Activated naive CD8-positive, alpha-beta T cell treated with anti-CD3 and anti-CD28 coated beads, Interleukin-2, amount 50 U/mL, for 24 hours (primary cell): ENCODE measurements around the gene B4GALNT3.

Experiments
- ATAC-seq: fragments of 150-1000 bp; cut with Tn5 transposase; one replicate; pipeline ENCODE4 v1.10.0; 2021
- DNase-seq: peaks from one replicate; pipeline ENCODE4 v3.0.0; 2021
- H3K27ac Mint-ChIP-seq: one replicate; pipeline ENCODE4 v1.8.0; 2021; ENCODE audit warnings: mild to moderate bottlenecking, mixed read lengths
- H3K27me3 Mint-ChIP-seq: one replicate; pipeline ENCODE4 v1.8.0; 2021; ENCODE audit warnings: mixed read lengths
- H3K36me3 Mint-ChIP-seq: one replicate; pipeline ENCODE4 v1.8.0; 2021; ENCODE audit warnings: low read depth, mixed read lengths
- H3K4me1 Mint-ChIP-seq: one replicate; pipeline ENCODE4 v1.8.0; 2021; ENCODE audit warnings: mixed read lengths
- H3K4me3 Mint-ChIP-seq: one replicate; pipeline ENCODE4 v1.8.0; 2021; ENCODE audit warnings: mild to moderate bottlenecking, moderate library complexity, mixed read lengths
- H3K9me3 Mint-ChIP-seq: one replicate; pipeline ENCODE4 v1.8.0; 2021; ENCODE audit warnings: mixed read lengths

Gene B4GALNT3

GRCh38 chr12:509500-509899 is 49.8 kb downstream of the B4GALNT3 start:
- Mint-ChIP-seq H3K4me3 (no peak overlapping the region), H3K9me3 (no peaks in the 10 kb centered on the region), H3K36me3 (no peaks in the 10 kb centered on the region), H3K27ac (no peak overlapping the region), H3K4me1 (no peaks in the 10 kb centered on the region), H3K27me3 (peaks cover 12% of the 10 kb centered on the region)
- no peak for DNase-seq
- ATAC-seq = no peak

- H3K4me3 Mint-ChIP-seq = no peak overlapping the region
- no peak overlapping the region for H3K27ac Mint-ChIP-seq
Observed at GRCh38 chr12:510071-510825, 50.5 kb downstream of the B4GALNT3 start.

GRCh38 chr12:512933-513332 is 53.2 kb downstream of the B4GALNT3 start:
- no peak overlapping the region for H3K27ac Mint-ChIP-seq
- no peaks in the 10 kb centered on the region for H3K9me3 Mint-ChIP-seq
- H3K4me3 Mint-ChIP-seq = no peak overlapping the region
- ATAC-seq = no peak
- H3K4me1 Mint-ChIP-seq = no peaks in the 10 kb centered on the region
- peaks cover 4% of the 10 kb centered on the region for H3K27me3 Mint-ChIP-seq
- H3K36me3 Mint-ChIP-seq = no peaks in the 10 kb centered on the region
- DNase-seq = no peak

More at GRCh38 chr12:510071-510825, 50.5 kb downstream of the B4GALNT3 start:
- Mint-ChIP-seq H3K36me3 (no peaks in the 10 kb centered on the region), H3K27me3 (peaks cover 11% of the 10 kb centered on the region), H3K9me3 (no peaks in the 10 kb centered on the region), H3K4me1 (no peaks in the 10 kb centered on the region)
- ATAC-seq (no peak), DNase-seq (no peak)

GRCh38 chr12:513446-513845 is 53.7 kb downstream of the B4GALNT3 start:
- no peak for DNase-seq
- no peaks in the 10 kb centered on the region for H3K9me3 Mint-ChIP-seq
- ATAC-seq = no peak
- H3K27me3 Mint-ChIP-seq = peaks cover 4% of the 10 kb centered on the region
- no peaks in the 10 kb centered on the region for H3K36me3 Mint-ChIP-seq
- no peaks in the 10 kb centered on the region for H3K4me1 Mint-ChIP-seq
- H3K27ac Mint-ChIP-seq = no peak overlapping the region
- no peak overlapping the region for H3K4me3 Mint-ChIP-seq

- Mint-ChIP-seq H3K27me3 (peaks cover 8% of the 10 kb centered on the region), H3K4me1 (no peaks in the 10 kb centered on the region), H3K27ac (no peak overlapping the region), H3K4me3 (no peak overlapping the region), H3K9me3 (no peaks in the 10 kb centered on the region), H3K36me3 (no peaks in the 10 kb centered on the region)
- ATAC-seq = no peak
- DNase-seq = no peak
Observed at GRCh38 chr12:517538-517937, 57.8 kb downstream of the B4GALNT3 start.

- no peaks in the 10 kb centered on the region for H3K9me3 Mint-ChIP-seq
- peaks cover 8% of the 10 kb centered on the region for H3K27me3 Mint-ChIP-seq
- no peak overlapping the region for H3K4me3 Mint-ChIP-seq
- H3K36me3 Mint-ChIP-seq = no peaks in the 10 kb centered on the region
- ATAC-seq (no peak), DNase-seq (no peak)
- H3K4me1 Mint-ChIP-seq = no peaks in the 10 kb centered on the region
- no peak overlapping the region for H3K27ac Mint-ChIP-seq
Observed at GRCh38 chr12:520119-520518, 60.4 kb downstream of the B4GALNT3 start.

GRCh38 chr12:522692-523378 is 63.1 kb downstream of the B4GALNT3 start:
- Mint-ChIP-seq H3K4me1 (no peaks in the 10 kb centered on the region), H3K4me3 (no peak overlapping the region), H3K9me3 (no peaks in the 10 kb centered on the region), H3K36me3 (no peaks in the 10 kb centered on the region), H3K27ac (no peak overlapping the region), H3K27me3 (peaks cover 8% of the 10 kb centered on the region)
- DNase-seq (no peak), ATAC-seq (no peak)

GRCh38 chr12:524167-524951 is 64.6 kb downstream of the B4GALNT3 start:
- Mint-ChIP-seq H3K4me3 (no peak overlapping the region), H3K27ac (no peak overlapping the region), H3K27me3 (peaks cover 6% of the 10 kb centered on the region), H3K9me3 (no peaks in the 10 kb centered on the region), H3K36me3 (no peaks in the 10 kb centered on the region), H3K4me1 (no peaks in the 10 kb centered on the region)
- DNase-seq (no peak), ATAC-seq (no peak)

- Mint-ChIP-seq H3K36me3 (no peaks in the 10 kb centered on the region), H3K27me3 (no peaks in the 10 kb centered on the region), H3K4me3 (no peak overlapping the region), H3K27ac (no peak overlapping the region), H3K9me3 (peaks cover 7% of the 10 kb centered on the region), H3K4me1 (no peaks in the 10 kb centered on the region)
- no peak for DNase-seq
- ATAC-seq = no peak
Observed at GRCh38 chr12:526089-526488, 66.3 kb downstream of the B4GALNT3 start.

GRCh38 chr12:527241-527640 is 67.5 kb downstream of the B4GALNT3 start:
- H3K9me3 Mint-ChIP-seq = peaks cover 11% of the 10 kb centered on the region
- no peak overlapping the region for H3K4me3 Mint-ChIP-seq
- ATAC-seq (no peak), DNase-seq (no peak)
- H3K36me3 Mint-ChIP-seq = no peaks in the 10 kb centered on the region
- no peaks in the 10 kb centered on the region for H3K4me1 Mint-ChIP-seq
- H3K27ac Mint-ChIP-seq = no peak overlapping the region
- no peaks in the 10 kb centered on the region for H3K27me3 Mint-ChIP-seq

- H3K4me3 Mint-ChIP-seq = no peak overlapping the region
- no peaks in the 10 kb centered on the region for H3K27me3 Mint-ChIP-seq
- H3K36me3 Mint-ChIP-seq = no peaks in the 10 kb centered on the region
- peaks cover 13% of the 10 kb centered on the region for H3K9me3 Mint-ChIP-seq
- no peak overlapping the region for H3K27ac Mint-ChIP-seq
- DNase-seq (no peak), ATAC-seq (no peak)
- no peaks in the 10 kb centered on the region for H3K4me1 Mint-ChIP-seq
Observed at GRCh38 chr12:527729-528128, 68.0 kb downstream of the B4GALNT3 start.

- H3K36me3 Mint-ChIP-seq = no peaks in the 10 kb centered on the region
- DNase-seq = no peak
- no peaks in the 10 kb centered on the region for H3K4me1 Mint-ChIP-seq
- H3K27ac Mint-ChIP-seq = no peak overlapping the region
- peaks cover 13% of the 10 kb centered on the region for H3K9me3 Mint-ChIP-seq
- H3K27me3 Mint-ChIP-seq = no peaks in the 10 kb centered on the region
- no peak overlapping the region for H3K4me3 Mint-ChIP-seq
- ATAC-seq = no peak
Observed at GRCh38 chr12:530308-530707, 70.6 kb downstream of the B4GALNT3 start.

- H3K36me3 Mint-ChIP-seq = no peaks in the 10 kb centered on the region
- H3K4me3 Mint-ChIP-seq = no peak overlapping the region
- ATAC-seq = no peak
- H3K27me3 Mint-ChIP-seq = no peaks in the 10 kb centered on the region
- no peak for DNase-seq
- H3K4me1 Mint-ChIP-seq = no peaks in the 10 kb centered on the region
- H3K27ac Mint-ChIP-seq = no peak overlapping the region
- H3K9me3 Mint-ChIP-seq = peaks cover 13% of the 10 kb centered on the region
Observed at GRCh38 chr12:530821-531220, 71.1 kb downstream of the B4GALNT3 start.

- no peaks in the 10 kb centered on the region for H3K27me3 Mint-ChIP-seq
- ATAC-seq (no peak), DNase-seq (no peak)
- H3K27ac Mint-ChIP-seq = no peak overlapping the region
- no peak overlapping the region for H3K4me3 Mint-ChIP-seq
- peaks cover 13% of the 10 kb centered on the region for H3K9me3 Mint-ChIP-seq
- H3K4me1 Mint-ChIP-seq = no peaks in the 10 kb centered on the region
- H3K36me3 Mint-ChIP-seq = no peaks in the 10 kb centered on the region
Observed at GRCh38 chr12:531951-532585, 72.3 kb downstream of the B4GALNT3 start.
